GM21529 (cell line): ENCODE results near the gene FAM177A1.

ENCODE experiments used
- ATAC-seq: cut with Tn5 transposase; IDR thresholded peaks from one replicate; pipeline ENCODE4 v1.9.1; 2021; ENCODE audit not compliant: unreplicated experiment

FAM177A1 gene

GRCh38 chr14:35122696-35123387 is 76.8 kb downstream of the FAM177A1 start:
- peak; percentile 0 for ATAC-seq

GRCh38 chr14:35123388-35123703 is 77.3 kb downstream of the FAM177A1 start:
- no peak for ATAC-seq

- ATAC-seq = no peak
Observed at GRCh38 chr14:35124127-35124526, 78.1 kb downstream of the FAM177A1 start.
